Hepatocyte (in vitro differentiated cells): Measurements from ENCODE around the gene EIF2AK2. TPM values are rescaled to one million over a fixed set of nuclear protein-coding genes. Genes with fewer than 3 reads are reported as not detected.

ENCODE experiments used
- DNase-seq: peaks from one replicate; pipeline ENCODE4 v3.0.0-alpha.2; 2016; ENCODE audit warnings: low spot score
- H2AFZ ChIP-seq: fragments of 200-600 bp; sonication (generic); 2 replicates; pipeline ENCODE4 v1.6.0; 2016; ENCODE audit warnings: antibody characterized with exemption, mild to moderate bottlenecking
- H3K27ac ChIP-seq: fragments of 200-600 bp; sonication (generic); 2 replicates; pipeline ENCODE4 v1.5.1; 2016; ENCODE audit warnings: mild to moderate bottlenecking
- H3K27me3 ChIP-seq: fragments of 200-600 bp; sonication (generic); 2 replicates; pipeline ENCODE4 v1.6.1; 2016
- H3K36me3 ChIP-seq: fragments of 200-600 bp; sonication (generic); replicated peaks from 2 replicates; pipeline ENCODE4 v1.5.1; 2016; ENCODE audit warnings: low read depth; ENCODE audit not compliant: insufficient read depth
- H3K4me1 ChIP-seq: fragments of 200-600 bp; sonication (generic); 2 replicates; pipeline ENCODE4 v1.5.1; 2016; ENCODE audit warnings: mild to moderate bottlenecking, moderate library complexity; ENCODE audit not compliant: insufficient read depth
- H3K4me2 ChIP-seq: fragments of 200-600 bp; sonication (generic); 2 replicates; pipeline ENCODE4 v1.6.0; 2016
- H3K4me3 ChIP-seq: fragments of 200-600 bp; sonication (generic); 2 replicates; pipeline ENCODE4 v1.5.1; 2016; ENCODE audit warnings: mild to moderate bottlenecking
- H3K79me2 ChIP-seq: fragments of 200-600 bp; sonication (generic); 2 replicates; pipeline ENCODE4 v1.6.0; 2017; ENCODE audit warnings: mild to moderate bottlenecking
- H3K9me2 ChIP-seq: fragments of 200-600 bp; sonication (generic); replicated peaks from 2 replicates; pipeline ENCODE4 v1.6.0; 2017; ENCODE audit warnings: mild to moderate bottlenecking; ENCODE audit not compliant: insufficient read depth
- H3K9me3 ChIP-seq: fragments of 200-600 bp; sonication (generic); 2 replicates; pipeline ENCODE4 v1.5.1; 2016; ENCODE audit warnings: low read depth, mild to moderate bottlenecking
- H4K20me1 ChIP-seq: fragments of 200-600 bp; sonication (generic); 2 replicates; pipeline ENCODE4 v1.6.0; 2016; ENCODE audit warnings: mild to moderate bottlenecking; ENCODE audit not compliant: insufficient read depth, poor library complexity, severe bottlenecking
- CTCF ChIP-seq: fragments of 200-600 bp; sonication (generic); IDR thresholded peaks from 2 replicates; pipeline ENCODE4 v1.5.1; 2016; ENCODE audit warnings: antibody characterized with exemption, mild to moderate bottlenecking; ENCODE audit not compliant: poor library complexity
- EZH2 ChIP-seq: fragments of 200-600 bp; sonication (generic); IDR thresholded peaks from 2 replicates; pipeline ENCODE4 v1.6.1; 2016; ENCODE audit warnings: antibody characterized with exemption, mild to moderate bottlenecking, borderline replicate concordance
- EZH2phosphoT487 ChIP-seq: fragments of 200-600 bp; sonication (generic); IDR thresholded peaks from one replicate; pipeline ENCODE4 v1.6.1; 2018; ENCODE audit warnings: antibody characterized with exemption, mild to moderate bottlenecking, low read depth, moderate library complexity; ENCODE audit not compliant: unreplicated experiment, severe bottlenecking
- WGBS: methylation state at CpG from one replicate; pipeline ENCODE4 v1.1.6; 2016; ENCODE audit warnings: low lambda C conversion rate; ENCODE audit errors: missing lambda C conversion rate; 5-methylcytosine and 5-hydroxymethylcytosine counted together
- polyA plus RNA-seq: library from polyadenylated mRNA; unstranded; fragments of >200 nt; fragmentation: Nextera tagmentation; extraction: Ambion mirVana; gene quantifications from 2 replicates; pipeline ENCODE4 v1.2.1, GENCODE V29; 2016
- total RNA-seq: library from RNA; depleted of rRNA; stranded (reverse); fragments of >200 nt; gene quantifications from 2 replicates; pipeline ENCODE4 v1.2.3, GENCODE V29; 2014

Gene EIF2AK2
- total and polyA plus RNA-seq, 2 experiments from 2014 or later: 22.2 to 38.4 TPM

DNA sequence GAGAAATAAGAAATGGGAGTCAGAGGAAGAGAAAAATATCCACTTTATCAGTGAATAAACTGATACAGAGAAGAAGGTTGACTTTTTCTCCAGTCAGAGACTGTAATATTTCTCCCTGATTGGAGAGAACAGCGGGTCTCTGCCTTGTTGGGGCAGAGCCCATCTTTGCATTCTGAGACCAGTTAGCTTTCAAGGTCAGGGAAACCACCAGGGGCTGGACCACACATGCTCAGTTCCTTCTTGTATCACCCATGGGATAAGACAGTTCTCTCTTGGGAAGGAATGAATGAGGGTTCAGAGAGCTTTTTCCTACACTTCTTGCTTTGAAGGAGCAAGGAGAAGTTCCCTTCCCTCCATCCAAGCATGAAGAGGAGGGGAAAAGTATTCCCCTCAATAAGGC, 60.2 kb downstream of the EIF2AK2 start:
- no peak for DNase-seq
- TF ChIP-seq EZH2 (no peak), CTCF (no peak), EZH2phosphoT487 (no peak)
- 96% methylated on average over 1 of the region's 1 CpG for WGBS
- H3K27me3 ChIP-seq: no peaks in the 10 kb centered on the region
- H2AFZ ChIP-seq: no peak overlapping the region
- no peaks in the 10 kb centered on the region for H4K20me1 ChIP-seq
- no peaks in the 10 kb centered on the region for H3K9me2 ChIP-seq
- H3K4me3 ChIP-seq: no peak overlapping the region
- no peak overlapping the region for H3K4me2 ChIP-seq
- H3K79me2 ChIP-seq: no peaks in the 10 kb centered on the region
- H3K27ac ChIP-seq: no peak overlapping the region
- no peaks in the 10 kb centered on the region for H3K9me3 ChIP-seq
- H3K36me3 ChIP-seq: no peaks in the 10 kb centered on the region
- H3K4me1 ChIP-seq: no peaks in the 10 kb centered on the region

- H3K9me3 ChIP-seq: no peaks in the 10 kb centered on the region
- H3K4me1 ChIP-seq: no peaks in the 10 kb centered on the region
- H3K36me3 ChIP-seq: no peaks in the 10 kb centered on the region
- H3K9me2 ChIP-seq: no peaks in the 10 kb centered on the region
- H4K20me1 ChIP-seq: no peaks in the 10 kb centered on the region
- TF ChIP-seq EZH2phosphoT487 (no peak), EZH2 (no peak)
- no peak overlapping the region for H2AFZ ChIP-seq
- no peak for DNase-seq
- no peaks in the 10 kb centered on the region for H3K79me2 ChIP-seq
- H3K4me3 ChIP-seq: no peak overlapping the region
- WGBS: 95% methylated on average over 5 of the region's 5 CpGs
- H3K4me2 ChIP-seq: no peak overlapping the region
- H3K27me3 ChIP-seq: no peaks in the 10 kb centered on the region
- no peak overlapping the region for H3K27ac ChIP-seq
Measured at GRCh38 chr2:37091873-37092272, 64.9 kb downstream of the EIF2AK2 start.

- no peak overlapping the region for H3K27ac ChIP-seq
Measured at GRCh38 chr2:37090019-37090477, 66.7 kb downstream of the EIF2AK2 start.

GRCh38 chr2:37085731-37086147, 71.0 kb downstream of the EIF2AK2 start:
- Histone ChIP-seq H3K36me3 (no peaks in the 10 kb centered on the region), H4K20me1 (no peaks in the 10 kb centered on the region), H3K27me3 (no peaks in the 10 kb centered on the region), H2AFZ (no peak overlapping the region), H3K79me2 (peaks cover 17% of the 10 kb centered on the region), H3K4me3 (no peak overlapping the region), H3K9me3 (no peaks in the 10 kb centered on the region), H3K4me2 (peak overlapping the region; percentile 86), H3K27ac (no peak overlapping the region), H3K9me2 (no peaks in the 10 kb centered on the region), H3K4me1 (peaks cover 12% of the 10 kb centered on the region)
- 75% methylated on average over 1 of the region's 1 CpG for WGBS
- DNase-seq: no peak
- TF ChIP-seq EZH2phosphoT487: no peak
- no peak for TF ChIP-seq EZH2
- no peak for TF ChIP-seq CTCF

More at GRCh38 chr2:37090019-37090477, 66.7 kb downstream of the EIF2AK2 start:
- H3K9me2 ChIP-seq: no peaks in the 10 kb centered on the region
- H3K27me3 ChIP-seq: no peaks in the 10 kb centered on the region
- peaks cover 4% of the 10 kb centered on the region for H3K4me1 ChIP-seq
- no peak overlapping the region for H3K4me3 ChIP-seq
- H4K20me1 ChIP-seq: no peaks in the 10 kb centered on the region
- TF ChIP-seq EZH2 (no peak), CTCF (no peak), EZH2phosphoT487 (no peak)
- WGBS: 93% methylated on average over 4 of the region's 4 CpGs
- no peaks in the 10 kb centered on the region for H3K79me2 ChIP-seq
- no peaks in the 10 kb centered on the region for H3K9me3 ChIP-seq
- no peak for DNase-seq
- no peak overlapping the region for H2AFZ ChIP-seq
- H3K4me2 ChIP-seq: no peak overlapping the region
- H3K36me3 ChIP-seq: no peaks in the 10 kb centered on the region
